Measurements from ENCODE around the gene MTMR2.

Gene MTMR2

GRCh38 chr11:95917193-95918036, 6.5 kb downstream of the MTMR2 start:
- DNase-seq (ENCODE audit: low spot score): peak; percentile 58

GRCh38 chr11:95916049-95916448, 7.9 kb downstream of the MTMR2 start:
- no peak for DNase-seq (ENCODE audit: low spot score)

- no peak for DNase-seq (ENCODE audit: low spot score)
Measured at GRCh38 chr11:95915051-95915450, 8.9 kb downstream of the MTMR2 start.

- DNase-seq (ENCODE audit: low spot score): no peak
Measured at GRCh38 chr11:95913830-95914615, 9.9 kb downstream of the MTMR2 start.

- peak; percentile 50 for DNase-seq (ENCODE audit: low spot score)
Measured at GRCh38 chr11:95912902-95913560, 10.9 kb downstream of the MTMR2 start.

GRCh38 chr11:95911369-95911759, 12.5 kb downstream of the MTMR2 start:
- DNase-seq (ENCODE audit: low spot score): no peak

- no peak for DNase-seq (ENCODE audit: low spot score)
Measured at GRCh38 chr11:95910638-95911368, 13.1 kb downstream of the MTMR2 start.

GRCh38 chr11:95908826-95909225, 15.1 kb downstream of the MTMR2 start:
- no peak for DNase-seq (ENCODE audit: low spot score)

GRCh38 chr11:95907476-95907875, 16.4 kb downstream of the MTMR2 start:
- DNase-seq (ENCODE audit: low spot score): no peak

- DNase-seq (ENCODE audit: low spot score): no peak
Measured at GRCh38 chr11:95904009-95904650, 19.8 kb downstream of the MTMR2 start.

- no peak for DNase-seq (ENCODE audit: low spot score)
Measured at GRCh38 chr11:95898782-95899181, 25.1 kb downstream of the MTMR2 start.

- DNase-seq (ENCODE audit: low spot score): peak; percentile 86
Measured at GRCh38 chr11:95897731-95898130, 26.2 kb downstream of the MTMR2 start.

GRCh38 chr11:95895815-95896214, 28.1 kb downstream of the MTMR2 start:
- DNase-seq (ENCODE audit: low spot score): no peak

GRCh38 chr11:95892892-95893570, 30.9 kb downstream of the MTMR2 start:
- DNase-seq (ENCODE audit: low spot score): peak; percentile 60

GRCh38 chr11:95892492-95892891, 31.4 kb downstream of the MTMR2 start:
- DNase-seq (ENCODE audit: low spot score): no peak

- DNase-seq (ENCODE audit: low spot score): peak; percentile 51
Measured at GRCh38 chr11:95891423-95892170, 32.3 kb downstream of the MTMR2 start.

- no peak for DNase-seq (ENCODE audit: low spot score)
Measured at GRCh38 chr11:95888852-95889251, 35.1 kb downstream of the MTMR2 start.

GRCh38 chr11:95888439-95888838, 35.5 kb downstream of the MTMR2 start:
- DNase-seq (ENCODE audit: low spot score): peak; percentile 54

- DNase-seq (ENCODE audit: low spot score): peak; percentile 22
Measured at GRCh38 chr11:95886462-95886861, 37.4 kb downstream of the MTMR2 start.

- DNase-seq (ENCODE audit: low spot score): no peak
Measured at GRCh38 chr11:95884802-95885201, 39.1 kb downstream of the MTMR2 start.

All from kidney tubule cell (primary cell).